Measurements from ENCODE around the gene RPAP2.

DNA sequence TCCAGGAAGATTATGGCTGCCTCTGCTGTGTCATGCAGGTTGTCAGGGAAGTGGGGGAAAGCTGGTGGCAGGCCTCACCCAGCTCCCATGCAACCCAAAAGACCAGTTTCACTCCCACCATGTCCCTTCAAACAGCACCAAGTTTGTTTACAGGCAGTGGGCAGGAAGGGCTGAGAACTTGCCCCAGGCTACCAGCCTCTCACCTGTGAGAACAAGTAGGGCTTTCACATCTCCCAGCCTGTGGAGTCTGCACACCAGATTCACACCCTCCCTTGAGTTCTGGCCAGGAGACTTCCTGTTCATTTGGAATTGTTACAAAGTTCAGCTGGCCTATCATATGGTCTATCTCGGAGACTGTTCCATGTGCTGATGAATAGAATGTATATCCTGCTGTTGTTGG, 27.8 kb downstream of the RPAP2 start:
- TF ChIP-seq CTCF (IDR thresholded peaks at IDR 0.05; ENCODE audit: extremely low read depth in 1 of 2, insufficient read depth in 1 of 2, low read depth in 1 of 2, low read length in 2 of 2) (no peak), POLR2AphosphoS5 (IDR thresholded peaks at IDR 0.05; ENCODE audit: insufficient read depth, low read depth, low read length) (no peak), POLR2A (IDR thresholded peaks at IDR 0.05; ENCODE audit: low read depth, low read length) (no peak), JUN (IDR thresholded peaks at IDR 0.05; ENCODE audit: borderline replicate concordance, insufficient read depth, insufficient read length, low read depth) (no peak), EZH2 (IDR thresholded peaks at IDR 0.05; ENCODE audit: borderline replicate concordance, low read depth, low read length, severe bottlenecking) (no peak)

All from endothelial cell of umbilical vein (primary cell).